Endodermal cell (in vitro differentiated cells): ENCODE measurements around the gene DNPH1. TPM values are rescaled to one million over a fixed set of nuclear protein-coding genes. Genes with fewer than 3 reads are reported as not detected.

Source experiments
- DNase-seq: peaks from one replicate; pipeline ENCODE4 v3.0.0-alpha.2; 2017
- H3K27ac ChIP-seq: 2 replicates; pipeline ENCODE4 v1.5.1; 2013; ENCODE audit warnings: mild to moderate bottlenecking, low read depth, low read length, moderate library complexity
- H3K27me3 ChIP-seq: 2 replicates; pipeline ENCODE4 v1.6.1; 2013; ENCODE audit warnings: mild to moderate bottlenecking, low read length, moderate library complexity; ENCODE audit not compliant: insufficient read depth, control insufficient read depth, poor library complexity, severe bottlenecking
- H3K36me3 ChIP-seq: 2 replicates; pipeline ENCODE4 v1.7.0; 2013; ENCODE audit warnings: mild to moderate bottlenecking, low read length, moderate library complexity; ENCODE audit not compliant: control insufficient read depth, insufficient read depth
- H3K4me1 ChIP-seq: one replicate; pipeline ENCODE4 v1.7.0; 2013; ENCODE audit warnings: low read length; ENCODE audit not compliant: control insufficient read depth, insufficient read depth
- H3K4me3 ChIP-seq: 2 replicates; pipeline ENCODE4 v1.5.1; 2013; ENCODE audit warnings: mild to moderate bottlenecking, low read length, moderate library complexity
- H3K9ac ChIP-seq: 2 replicates; pipeline ENCODE4 v1.6.1; 2013; ENCODE audit warnings: mild to moderate bottlenecking, low read length, moderate library complexity; ENCODE audit not compliant: poor library complexity, severe bottlenecking; ENCODE audit errors: extremely low read depth
- H3K9me3 ChIP-seq: 2 replicates; pipeline ENCODE4 v1.6.1; 2013; ENCODE audit warnings: mild to moderate bottlenecking, low read length, moderate library complexity; ENCODE audit not compliant: control insufficient read depth
- H3K27ac Mint-ChIP-seq: 2 replicates; pipeline ENCODE4 v1.8.0; 2020; ENCODE audit warnings: mixed read lengths
- H3K27me3 Mint-ChIP-seq: 2 replicates; pipeline ENCODE4 v1.8.0; 2021; ENCODE audit warnings: mild to moderate bottlenecking, mixed read lengths; ENCODE audit not compliant: insufficient read depth
- H3K36me3 Mint-ChIP-seq: 2 replicates; pipeline ENCODE4 v1.8.0; 2020; ENCODE audit warnings: low read depth, mixed read lengths
- H3K4me1 Mint-ChIP-seq: 2 replicates; pipeline ENCODE4 v1.8.0; 2020; ENCODE audit warnings: mixed read lengths
- H3K4me3 Mint-ChIP-seq: 2 replicates; pipeline ENCODE4 v1.8.0; 2020; ENCODE audit warnings: mild to moderate bottlenecking, moderate library complexity, mixed read lengths
- H3K9me3 Mint-ChIP-seq: 2 replicates; pipeline ENCODE4 v1.8.0; 2020; ENCODE audit warnings: mild to moderate bottlenecking, mixed read lengths
- WGBS, 2 experiments: methylation state at CpG; one replicate each; pipeline versions ENCODE4 v1.1.5 to v1.1.7; 2013; ENCODE audit warnings: missing lambda C conversion rate in 2 of 2, mixed read lengths in 1 of 2; ENCODE audit not compliant: insufficient coverage in 1 of 2, insufficient read length in 1 of 2; 5-methylcytosine and 5-hydroxymethylcytosine counted together
- total RNA-seq, 2 donors: library from RNA; stranded (reverse); fragmentation: NEBNext Ultra II Directional in 1 of 2; extraction: Animal tissue kit (Norgen Biotek cat#: 25700) in 1 of 2; gene quantifications; 2 replicates in 1 of 2; 3 replicates in 1 of 2; pipeline ENCODE4 v1.2.1, GENCODE V29; 2021
- TF ChIP-seq, protein P1 (sequence below): fragments of 200-600 bp; sonication (generic); conservative IDR thresholded peaks from 2 replicates; pipeline ENCODE4 v1.5.0; 2021; ENCODE audit warnings: antibody characterized with exemption, mild to moderate bottlenecking

The DNPH1 gene
- total RNA-seq, 2 donors from 2014 or later, result 48.2 to 66.5 TPM

DNA sequence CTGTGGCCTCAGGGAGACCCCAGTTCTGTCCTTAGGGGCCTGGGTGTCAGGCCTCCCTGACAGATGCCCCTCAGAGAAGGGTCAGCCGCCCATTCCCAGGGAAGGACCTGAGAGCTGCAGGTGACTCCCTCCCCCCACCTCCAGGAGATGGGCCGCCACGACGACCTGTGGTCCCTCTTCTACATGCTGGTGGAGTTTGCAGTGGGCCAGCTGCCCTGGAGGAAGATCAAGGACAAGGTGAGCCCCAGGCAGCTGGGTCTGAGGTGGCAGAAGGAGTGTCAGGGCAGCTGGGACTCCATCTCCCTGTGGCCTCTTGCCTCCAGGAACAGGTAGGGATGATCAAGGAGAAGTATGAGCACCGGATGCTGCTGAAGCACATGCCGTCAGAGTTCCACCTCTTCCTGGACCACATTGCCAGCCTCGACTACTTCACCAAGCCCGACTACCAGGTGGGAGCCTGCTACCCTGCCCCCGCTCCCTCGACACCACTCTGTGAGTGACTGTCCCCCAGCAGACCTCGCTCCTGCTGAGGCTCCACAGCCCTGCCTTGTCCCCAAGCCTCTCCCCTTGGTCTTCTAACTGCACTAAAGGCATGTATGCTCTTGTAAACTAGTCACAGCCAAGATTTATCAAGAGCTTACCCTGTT, 26.2 kb upstream of the DNPH1 start:
- TF ChIP-seq, protein P1, sequence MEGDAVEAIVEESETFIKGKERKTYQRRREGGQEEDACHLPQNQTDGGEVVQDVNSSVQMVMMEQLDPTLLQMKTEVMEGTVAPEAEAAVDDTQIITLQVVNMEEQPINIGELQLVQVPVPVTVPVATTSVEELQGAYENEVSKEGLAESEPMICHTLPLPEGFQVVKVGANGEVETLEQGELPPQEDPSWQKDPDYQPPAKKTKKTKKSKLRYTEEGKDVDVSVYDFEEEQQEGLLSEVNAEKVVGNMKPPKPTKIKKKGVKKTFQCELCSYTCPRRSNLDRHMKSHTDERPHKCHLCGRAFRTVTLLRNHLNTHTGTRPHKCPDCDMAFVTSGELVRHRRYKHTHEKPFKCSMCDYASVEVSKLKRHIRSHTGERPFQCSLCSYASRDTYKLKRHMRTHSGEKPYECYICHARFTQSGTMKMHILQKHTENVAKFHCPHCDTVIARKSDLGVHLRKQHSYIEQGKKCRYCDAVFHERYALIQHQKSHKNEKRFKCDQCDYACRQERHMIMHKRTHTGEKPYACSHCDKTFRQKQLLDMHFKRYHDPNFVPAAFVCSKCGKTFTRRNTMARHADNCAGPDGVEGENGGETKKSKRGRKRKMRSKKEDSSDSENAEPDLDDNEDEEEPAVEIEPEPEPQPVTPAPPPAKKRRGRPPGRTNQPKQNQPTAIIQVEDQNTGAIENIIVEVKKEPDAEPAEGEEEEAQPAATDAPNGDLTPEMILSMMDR, result no peak
- Mint-ChIP-seq H3K27ac (no peak overlapping the region), H3K4me1 (peaks cover 9% of the 10 kb centered on the region), H3K4me3 (no peak overlapping the region), H3K36me3 (no peaks in the 10 kb centered on the region), H3K9me3 (no peaks in the 10 kb centered on the region), H3K27me3 (peaks cover 18% of the 10 kb centered on the region)
- no peaks in the 10 kb centered on the region for H3K36me3 ChIP-seq
- H3K4me3 ChIP-seq, result no peak overlapping the region
- no peaks in the 10 kb centered on the region for H3K4me1 ChIP-seq
- H3K27me3 ChIP-seq, result no peaks in the 10 kb centered on the region
- DNase-seq, result peak; percentile 35
- WGBS, 2 experiments, result 87 to 95% methylated on average over 8 to 11 of the region's 11 CpGs
- H3K9ac ChIP-seq, result no peak overlapping the region
- H3K9me3 ChIP-seq, result no peaks in the 10 kb centered on the region
- H3K27ac ChIP-seq, result no peak overlapping the region

DNA sequence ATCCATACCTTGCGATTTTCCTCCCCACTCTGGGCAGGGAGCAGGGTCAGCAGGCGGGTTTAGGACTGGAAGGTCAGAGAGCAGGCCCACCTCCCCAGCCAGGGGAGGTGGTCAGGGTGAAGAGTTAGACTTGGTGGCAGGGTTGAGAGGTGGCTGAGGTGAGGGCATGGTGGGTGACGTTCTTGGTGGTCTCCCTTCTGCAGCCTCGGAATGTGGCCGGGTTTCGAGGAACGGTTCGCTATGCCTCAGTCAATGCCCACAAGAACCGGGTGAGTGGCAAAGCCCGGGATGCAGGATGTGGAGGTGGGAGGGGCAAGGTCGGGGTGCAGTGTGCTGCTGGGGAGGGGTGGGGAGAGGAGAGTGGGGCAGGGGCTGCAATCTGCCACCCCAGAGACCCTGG, 25.6 kb upstream of the DNPH1 start:
- H3K9me3 ChIP-seq, result no peaks in the 10 kb centered on the region
- H3K4me1 Mint-ChIP-seq, result peaks cover 9% of the 10 kb centered on the region
- DNase-seq, result no peak
- H3K9ac ChIP-seq, result no peak overlapping the region
- no peak overlapping the region for H3K27ac ChIP-seq
- H3K4me3 Mint-ChIP-seq, result no peak overlapping the region
- no peaks in the 10 kb centered on the region for H3K4me1 ChIP-seq
- WGBS, 2 experiments, result 89 to 90% methylated on average over 2 to 11 of the region's 11 CpGs
- peaks cover 21% of the 10 kb centered on the region for H3K27me3 Mint-ChIP-seq
- TF ChIP-seq, protein P1, result no peak
- no peaks in the 10 kb centered on the region for H3K27me3 ChIP-seq
- H3K9me3 Mint-ChIP-seq, result no peaks in the 10 kb centered on the region
- H3K4me3 ChIP-seq, result no peak overlapping the region
- H3K36me3 ChIP-seq, result no peaks in the 10 kb centered on the region
- no peaks in the 10 kb centered on the region for H3K36me3 Mint-ChIP-seq
- no peak overlapping the region for H3K27ac Mint-ChIP-seq

DNA sequence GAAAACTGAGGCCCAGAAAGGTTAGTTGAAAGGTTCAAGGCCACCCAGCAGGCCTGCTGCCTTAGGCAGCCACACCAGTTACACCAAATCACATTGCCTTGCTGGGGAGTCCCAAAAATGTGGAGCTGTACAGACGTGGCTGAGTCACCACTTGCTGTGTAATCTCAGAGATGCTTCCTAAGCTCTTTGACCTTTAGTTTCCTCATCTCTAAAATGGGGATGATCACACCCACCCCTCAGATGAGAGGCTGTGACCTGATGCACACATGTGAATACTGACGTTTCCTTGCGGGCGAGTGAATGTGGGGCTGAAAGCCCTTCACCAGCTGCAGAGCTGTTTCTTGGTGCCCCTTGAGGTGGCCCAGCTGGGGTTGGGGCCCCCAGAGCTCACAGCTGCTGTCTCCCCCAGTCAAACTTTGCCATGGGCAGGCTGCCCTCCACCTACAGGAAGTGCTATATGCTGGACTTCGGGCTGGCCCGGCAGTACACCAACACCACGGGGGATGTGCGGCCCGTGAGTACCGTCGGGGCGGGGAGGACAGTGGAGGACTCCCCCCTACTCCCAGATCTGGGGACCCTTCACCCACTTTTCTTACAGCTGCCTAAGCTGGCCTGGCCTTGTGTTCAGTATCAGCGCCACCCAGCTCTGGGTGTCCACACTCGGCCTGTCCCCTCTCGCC, 25.0 kb upstream of the DNPH1 start:
- H3K27me3 Mint-ChIP-seq, result peaks cover 22% of the 10 kb centered on the region
- DNase-seq, result peak; percentile 30
- no peaks in the 10 kb centered on the region for H3K9me3 Mint-ChIP-seq

More for the DNA sequence above, 25.0 kb upstream of the DNPH1 start:
- Mint-ChIP-seq H3K4me1 (peaks cover 9% of the 10 kb centered on the region), H3K4me3 (no peak overlapping the region), H3K27ac (no peak overlapping the region), H3K36me3 (no peaks in the 10 kb centered on the region)
- WGBS, 2 experiments, result 94 to 96% methylated on average over 13 to 15 of the region's 15 CpGs
- Histone ChIP-seq H3K36me3 (no peaks in the 10 kb centered on the region), H3K27me3 (no peaks in the 10 kb centered on the region), H3K27ac (no peak overlapping the region), H3K4me1 (no peaks in the 10 kb centered on the region), H3K9ac (no peak overlapping the region), H3K4me3 (no peak overlapping the region), H3K9me3 (no peaks in the 10 kb centered on the region)
- TF ChIP-seq, protein P1, result no peak
